Smooth muscle cell of the coronary artery (primary cell): ENCODE data around the gene CPA5. TPM values are rescaled to one million over a fixed set of nuclear protein-coding genes. Genes with fewer than 3 reads are reported as not detected.

Source experiments
- total RNA-seq: library from RNA; depleted of rRNA; stranded (reverse); fragments of >200 nt; gene quantifications from 2 replicates; pipeline ENCODE4 v1.2.3, GENCODE V29; 2014; ENCODE audit warnings: low replicate concordance

The CPA5 gene
- total RNA-seq = 0.08 and 0.12 TPM in 2 replicates

GRCh38 chr7:130344271-130344866 is at the start of gene CPA5:
TSS of gene CPA5 (plus strand) at chr7:130344816. CDS start at chr7:130346486, 1,670 bp downstream.

GRCh38 chr7:130379921-130380860 is 35.6 kb downstream of the CPA5 start, which contains the start of gene CPA1:
TSS of gene CPA1 (plus strand) at chr7:130380494. CDS start at chr7:130380521, 27 bp downstream.

Other genes with a start within 250 kb of the CPA5 start
- gene TMEM209, start 139.4 kb upstream of the CPA5 start, total RNA-seq = 4.8 and 6.0 TPM in 2 replicates
- gene SSMEM1, start 137.0 kb upstream of the CPA5 start, total RNA-seq = not detected in 2 replicates
- 0.08 TPM in 1 of 2 replicates, not detected in the other for gene CPA2, start 78.0 kb upstream of the CPA5 start, total RNA-seq
- gene CPA4, start 51.7 kb upstream of the CPA5 start, total RNA-seq = 52.9 and 72.7 TPM in 2 replicates
- 0.15 and 0.35 TPM in 2 replicates for gene CPA1, start 35.7 kb downstream of the CPA5 start, total RNA-seq
- gene CEP41, start 96.2 kb downstream of the CPA5 start, total RNA-seq = 7.5 TPM in 2 replicates
- gene MEST, start 147.3 kb downstream of the CPA5 start, total RNA-seq = 197 and 248 TPM in 2 replicates